Dedifferentiated amniotic fluid mesenchymal stem cell (primary cell): ENCODE data around the gene HRAS.

Experiments
- DNase-seq: peaks from one replicate; pipeline ENCODE4 v3.0.0-alpha.2; 2016; ENCODE audit errors: extremely low spot score

Gene HRAS

DNA sequence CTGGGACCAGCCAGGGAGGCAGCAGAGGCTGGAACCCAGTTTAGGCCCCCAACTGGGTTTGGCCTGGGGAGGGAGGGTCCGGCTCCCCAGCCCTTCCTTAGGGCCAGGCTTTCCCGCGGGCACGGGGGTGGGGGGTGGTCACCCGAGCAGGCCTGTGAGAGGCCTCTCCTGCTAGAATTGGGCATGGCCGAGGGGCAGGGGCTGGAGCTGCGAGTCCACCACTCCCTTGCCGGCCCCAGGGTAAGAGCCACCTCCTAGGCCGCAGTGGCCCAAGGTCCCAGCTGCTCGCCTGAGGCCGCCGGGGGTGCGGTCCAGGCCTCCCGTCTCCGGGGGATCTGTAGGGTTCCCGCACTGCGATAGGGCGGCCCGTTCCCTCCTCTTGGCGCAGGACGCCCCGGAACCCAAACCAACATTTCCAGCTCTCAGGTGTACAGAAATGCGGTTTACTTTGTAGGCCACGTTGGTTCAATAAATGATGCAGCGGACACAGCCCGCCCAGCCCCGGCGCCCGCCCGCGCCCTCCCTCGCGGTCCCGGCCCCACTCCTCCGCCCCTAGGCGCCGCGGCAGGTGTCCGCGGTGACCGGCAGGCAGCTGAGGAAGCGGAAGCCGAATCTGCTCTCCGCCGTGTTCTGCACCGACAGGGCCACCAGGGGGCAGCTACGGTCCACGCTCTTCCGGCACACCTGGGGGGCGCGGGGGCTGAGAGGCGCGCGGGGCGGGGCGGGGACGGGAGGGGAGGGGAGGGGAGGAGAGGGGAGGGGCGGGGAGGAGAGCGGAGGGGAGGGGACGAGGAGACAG, 19.3 kb upstream of the HRAS start:
- DNase-seq = no peak

DNA sequence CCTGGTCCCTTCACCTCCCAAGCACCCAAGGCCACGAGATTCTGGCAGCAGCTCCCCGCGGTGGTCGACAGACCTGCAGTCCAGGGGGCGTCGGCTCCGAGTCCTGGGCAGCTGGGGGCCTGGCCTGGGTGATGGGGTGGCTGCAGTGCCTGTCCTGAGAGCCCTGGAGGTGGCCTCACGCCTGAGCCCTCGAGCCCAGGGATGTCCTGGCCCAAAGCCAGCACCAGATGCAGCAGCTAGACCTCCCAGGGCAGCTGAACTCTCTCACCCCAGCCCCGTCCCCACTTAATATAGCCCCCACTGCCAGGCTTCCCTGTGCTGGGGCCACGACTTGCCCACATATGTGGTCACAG, 18.6 kb upstream of the HRAS start:
- DNase-seq = no peak

DNA sequence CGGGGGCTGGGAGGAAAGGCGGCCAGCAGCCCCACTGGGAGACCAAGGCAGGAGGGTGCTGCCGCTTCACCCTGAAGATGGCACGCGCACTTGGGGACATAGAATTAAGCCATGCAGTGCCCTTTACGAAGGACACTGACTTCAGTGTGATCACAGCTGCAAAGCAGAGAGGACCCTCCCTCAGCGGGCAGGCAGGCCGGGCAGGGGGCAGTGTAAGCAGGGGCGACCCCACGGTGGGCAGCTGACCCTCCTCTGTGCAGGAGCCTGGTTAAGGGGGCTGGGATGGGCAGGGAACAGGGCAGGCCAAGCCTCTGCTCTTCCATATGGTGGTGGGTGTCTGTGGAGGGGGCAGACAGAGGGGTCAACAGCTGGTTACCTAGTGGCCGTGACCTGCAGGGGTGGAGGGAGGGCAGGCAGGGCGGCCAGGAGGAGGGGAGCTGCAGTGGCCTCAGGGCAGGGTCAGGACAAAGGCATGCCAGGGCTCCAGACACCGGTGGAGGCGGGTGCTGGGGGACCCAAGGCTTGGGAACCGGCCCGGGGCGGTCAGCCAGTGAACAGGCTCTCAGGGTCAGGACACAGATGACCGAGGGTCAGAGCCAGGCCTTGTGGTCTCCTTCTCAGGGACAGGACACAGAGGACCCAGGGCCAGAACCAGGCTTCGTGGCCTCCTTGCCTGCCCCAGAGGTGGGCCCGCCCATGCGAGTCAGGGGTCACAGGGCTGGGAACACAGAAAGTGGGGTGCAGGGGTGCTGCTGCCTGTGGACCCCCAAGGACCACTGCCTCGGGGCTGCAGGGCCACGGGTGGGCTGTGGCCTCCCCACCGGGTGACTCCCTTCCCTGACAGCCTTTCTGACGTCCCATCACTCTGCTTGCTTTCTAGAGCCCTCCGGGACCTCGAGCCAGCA, 18.0 kb upstream of the HRAS start:
- no peak for DNase-seq

DNA sequence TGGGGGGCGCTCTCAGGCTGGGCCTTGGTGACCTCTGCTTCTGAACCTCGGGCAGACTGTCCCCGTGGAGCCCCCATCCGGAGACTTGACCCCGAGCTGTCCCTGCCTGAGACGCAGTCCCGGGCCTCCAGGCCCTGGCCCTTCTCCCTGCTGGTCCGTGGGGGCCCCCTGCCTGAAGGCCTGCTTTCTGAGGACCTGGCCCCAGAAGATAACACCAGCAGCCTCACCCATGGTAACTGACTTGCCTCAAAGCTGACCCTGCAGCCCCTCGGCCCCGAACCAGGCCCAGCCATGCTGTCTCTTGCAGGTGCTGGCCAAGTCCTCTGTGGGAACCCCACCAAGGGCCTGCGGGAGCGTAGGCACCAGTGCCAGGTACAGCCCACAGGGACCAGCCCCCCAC, 16.2 kb upstream of the HRAS start:
- DNase-seq = no peak

DNA sequence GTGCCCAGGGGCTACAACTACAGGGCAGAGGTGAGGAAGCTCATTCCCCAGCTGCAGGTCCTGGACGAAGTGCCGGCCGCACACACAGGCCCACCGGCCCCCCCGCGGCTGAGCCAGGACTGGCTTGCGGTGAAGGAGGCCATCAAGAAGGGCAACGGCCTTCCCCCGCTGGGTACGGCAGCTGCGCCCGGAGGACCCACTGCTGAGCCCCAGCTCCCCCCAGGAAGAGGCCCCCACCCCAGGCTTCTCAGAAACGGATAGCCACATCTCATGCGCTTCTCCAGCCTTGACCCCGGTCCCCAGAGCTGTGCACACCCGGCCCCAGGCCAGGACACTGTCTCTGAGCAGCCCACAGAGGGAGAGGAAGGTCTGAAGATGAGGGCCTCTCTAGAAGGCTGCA, 15.8 kb upstream of the HRAS start:
- no peak for DNase-seq

DNA sequence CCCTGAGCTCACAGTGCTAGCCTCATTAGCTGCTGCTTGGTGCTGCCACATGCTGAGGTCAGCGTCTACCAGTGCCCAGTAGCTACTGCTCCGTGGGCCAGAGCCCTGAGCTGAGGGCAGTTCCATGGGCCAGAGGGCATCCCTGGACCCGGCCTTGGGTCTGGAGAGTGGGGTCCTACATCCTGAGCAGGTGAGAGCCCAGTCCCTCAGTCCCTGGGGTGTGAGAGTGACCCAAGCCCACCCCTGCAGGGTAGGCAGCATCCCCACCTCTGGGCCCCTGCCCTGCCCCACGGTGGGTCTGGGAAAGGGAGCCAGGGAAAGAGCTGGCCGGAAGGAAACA, 15.3 kb upstream of the HRAS start:
- DNase-seq = no peak

DNA sequence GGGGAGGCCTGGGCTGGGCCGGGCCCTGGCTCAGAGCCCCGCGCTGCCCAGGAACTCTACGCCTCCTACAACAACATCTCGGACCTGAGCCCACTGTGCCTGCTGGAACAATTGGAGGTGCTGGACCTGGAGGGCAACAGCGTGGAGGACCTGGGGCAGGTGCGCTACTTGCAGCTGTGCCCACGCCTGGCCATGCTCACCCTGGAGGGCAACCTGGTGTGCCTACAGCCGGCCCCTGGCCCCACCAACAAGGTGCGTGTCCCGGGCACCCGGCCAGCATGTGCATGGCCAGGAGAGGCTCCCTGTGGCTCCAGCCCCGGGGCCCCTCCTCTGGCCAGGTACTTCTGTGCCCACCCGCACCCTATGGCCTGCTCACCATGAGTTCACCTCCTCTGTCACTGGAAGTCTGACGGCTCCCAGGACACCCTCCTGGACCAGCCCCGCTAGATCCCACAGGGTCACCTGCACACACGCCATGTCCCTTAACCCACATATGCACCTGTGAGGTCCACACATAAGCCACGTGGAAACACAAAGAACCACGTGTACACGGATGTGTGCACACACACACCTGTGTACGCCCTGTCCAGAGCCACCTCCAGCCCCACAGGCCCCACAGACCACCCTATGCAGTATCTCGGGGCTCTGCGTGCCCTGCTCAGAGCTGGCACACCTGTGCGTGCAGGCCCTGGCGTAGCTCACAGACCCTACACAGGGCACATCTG, 14.8 kb upstream of the HRAS start:
- no peak for DNase-seq

DNA sequence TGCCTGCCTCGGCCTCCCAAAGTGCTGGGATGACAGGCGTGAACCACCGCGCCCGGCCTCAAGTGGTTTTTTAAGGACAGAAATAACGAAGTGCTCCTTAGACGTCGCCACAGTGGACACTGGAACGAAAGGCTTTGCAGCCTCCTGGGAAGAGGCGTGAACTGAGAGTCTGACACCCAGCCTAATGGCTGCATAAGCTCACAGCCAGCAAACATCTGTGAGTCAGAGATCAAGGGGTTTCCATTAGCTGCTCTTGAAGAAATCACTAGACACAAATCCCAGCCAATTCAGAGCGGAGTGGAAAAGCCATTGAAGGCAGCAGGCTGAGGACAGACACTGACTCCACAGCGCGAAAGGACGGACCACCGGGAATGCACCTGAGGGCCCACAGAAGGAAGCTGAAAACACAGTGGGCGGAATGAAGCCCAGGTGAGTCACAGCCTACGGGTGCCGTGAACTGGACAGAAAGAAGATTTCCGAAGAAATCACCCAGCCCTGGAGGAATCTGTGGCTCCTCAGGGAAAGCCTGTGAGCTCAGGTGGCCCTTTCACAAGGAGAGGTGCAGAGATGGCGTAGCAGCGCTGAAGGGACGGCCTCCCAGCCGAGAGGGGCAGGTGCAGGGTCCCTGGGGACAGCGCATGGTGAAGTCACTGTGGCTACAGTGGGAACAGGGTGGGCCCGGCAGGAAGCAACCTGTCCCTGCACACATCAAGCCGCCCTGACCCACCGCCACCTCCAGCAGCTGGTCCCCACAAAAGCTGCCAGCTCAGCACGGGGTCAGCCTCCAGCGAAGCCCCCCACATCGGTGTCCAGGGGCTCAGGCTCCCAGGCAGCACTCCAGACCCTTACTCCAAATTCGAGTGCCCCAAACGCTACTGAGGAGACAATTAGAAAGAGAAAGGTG, 13.6 kb upstream of the HRAS start:
- no peak for DNase-seq

DNA sequence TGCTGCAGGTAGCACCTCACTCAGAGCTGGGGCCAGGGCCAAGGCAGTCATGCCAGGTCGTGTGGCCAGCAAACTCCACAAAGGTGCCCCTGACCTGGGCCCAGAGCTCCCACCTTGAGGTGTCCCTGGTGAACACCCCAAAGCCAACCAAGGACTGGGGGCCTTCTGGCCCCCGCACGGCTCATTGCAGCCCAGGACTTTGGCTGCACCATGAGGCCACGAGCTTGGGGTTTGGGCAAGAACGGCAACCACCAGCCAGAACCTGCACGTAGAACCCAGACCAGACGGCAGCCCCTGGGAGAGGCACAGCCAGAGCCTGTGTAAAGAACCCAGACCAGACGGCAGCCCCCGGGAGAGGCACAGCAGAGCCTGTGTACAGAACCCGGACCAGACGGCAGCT, 9.8 kb upstream of the HRAS start:
- no peak for DNase-seq

DNA sequence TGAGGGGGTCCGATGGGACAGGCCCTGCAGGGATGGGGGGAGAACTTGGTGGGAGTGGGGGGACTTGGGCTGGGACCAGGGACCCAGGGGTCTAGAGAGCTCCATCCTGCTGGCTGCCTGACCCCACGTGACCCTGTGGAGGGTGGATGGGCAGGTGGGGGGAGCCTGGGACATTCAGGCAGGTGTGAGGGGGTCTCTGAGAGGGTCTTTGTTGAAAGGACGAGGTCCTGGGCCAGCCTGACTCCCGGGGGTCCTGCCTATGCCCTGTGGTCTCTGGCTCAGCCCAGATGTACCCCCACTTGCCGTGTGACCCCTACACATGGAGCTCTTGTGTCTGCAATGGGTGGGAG, 9.4 kb upstream of the HRAS start:
- no peak for DNase-seq

DNA sequence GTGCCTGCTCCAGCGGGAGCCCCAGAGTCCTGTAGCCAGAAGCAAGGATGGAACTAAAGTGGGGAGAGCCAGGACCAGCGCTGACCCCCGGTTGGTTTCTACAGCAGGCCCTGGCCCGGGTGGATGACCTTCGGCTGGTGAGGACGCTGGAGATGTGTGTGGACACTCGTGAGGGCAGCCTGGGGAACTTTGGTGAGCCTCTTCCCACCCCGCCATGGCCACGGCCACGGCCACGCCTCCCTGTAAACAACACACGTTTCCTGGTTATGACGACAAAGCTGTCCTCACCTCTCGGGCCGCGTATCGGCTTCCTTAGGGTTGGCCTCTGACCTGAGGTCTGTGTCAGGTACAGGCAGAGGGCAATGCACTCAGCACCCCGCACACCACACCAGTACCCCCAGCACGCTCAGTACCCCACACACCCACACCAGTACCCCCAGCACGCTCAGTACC, 6.1 kb upstream of the HRAS start:
- no peak for DNase-seq

DNA sequence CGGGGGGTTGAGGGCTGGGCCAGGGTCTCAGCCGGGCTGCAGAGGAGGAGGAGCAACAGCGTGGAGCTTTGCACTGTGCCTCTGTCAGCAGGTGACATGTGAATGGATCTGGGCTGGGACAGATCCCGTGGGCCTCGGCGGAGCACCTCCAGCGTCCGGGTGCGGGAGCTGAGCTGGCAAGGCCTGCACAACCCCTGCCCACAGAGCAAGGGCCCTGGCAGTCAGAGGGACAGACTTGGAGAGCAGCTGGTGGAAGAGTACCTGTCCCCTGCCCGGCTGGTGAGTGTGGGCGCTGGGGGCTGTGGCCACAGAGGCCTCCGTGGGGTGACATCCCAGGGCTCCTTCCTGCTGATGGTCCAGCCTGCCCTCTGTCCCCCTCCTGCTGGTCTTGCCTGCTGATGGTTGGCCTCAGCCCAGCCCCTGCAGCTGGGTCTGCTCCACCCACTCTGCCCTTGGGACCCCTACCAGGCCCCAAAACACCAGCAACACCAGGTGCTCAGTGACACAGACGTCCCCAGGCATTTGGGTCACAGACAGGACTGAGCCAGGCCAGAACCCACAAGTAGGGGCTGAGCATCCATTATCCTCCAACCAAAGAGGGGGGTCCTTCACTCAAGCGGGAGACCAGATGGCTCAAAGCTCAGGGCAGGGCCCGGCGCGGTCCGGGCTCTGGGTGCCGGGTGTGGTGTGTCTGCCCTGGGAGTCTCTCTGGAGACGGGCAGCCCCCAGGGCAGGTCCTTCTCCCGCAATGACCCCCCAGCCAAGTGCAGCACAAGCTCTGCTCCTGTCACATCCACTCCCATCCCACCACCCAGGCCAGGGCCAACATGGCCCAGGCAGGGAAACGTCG, 5.4 kb upstream of the HRAS start:
- DNase-seq = no peak

DNA sequence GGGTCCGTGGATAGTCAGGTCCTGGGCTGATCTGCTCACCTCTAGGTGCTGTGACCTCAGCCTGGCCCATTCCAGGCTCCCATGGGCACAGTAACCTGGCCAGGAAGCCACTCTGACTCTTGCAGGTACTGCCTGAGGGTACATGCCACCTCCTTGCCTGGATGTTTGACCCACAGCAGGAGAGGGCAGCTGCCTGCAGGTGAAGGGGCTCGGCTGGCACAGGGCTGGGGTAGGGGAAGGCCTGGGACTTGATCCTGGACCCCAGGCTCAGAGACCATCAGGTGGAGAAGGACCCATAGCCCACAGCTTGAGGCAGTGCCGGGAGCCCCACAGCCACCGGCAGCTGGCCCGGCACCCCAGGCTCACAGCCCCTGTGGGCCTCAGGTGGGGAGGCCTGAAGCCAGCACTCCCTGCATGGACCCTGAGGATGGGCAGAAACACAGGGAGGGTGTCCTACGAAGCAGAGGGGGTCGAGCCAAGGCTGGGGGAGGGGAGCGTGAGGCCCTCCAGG, 4.7 kb upstream of the HRAS start:
- DNase-seq = no peak

DNA sequence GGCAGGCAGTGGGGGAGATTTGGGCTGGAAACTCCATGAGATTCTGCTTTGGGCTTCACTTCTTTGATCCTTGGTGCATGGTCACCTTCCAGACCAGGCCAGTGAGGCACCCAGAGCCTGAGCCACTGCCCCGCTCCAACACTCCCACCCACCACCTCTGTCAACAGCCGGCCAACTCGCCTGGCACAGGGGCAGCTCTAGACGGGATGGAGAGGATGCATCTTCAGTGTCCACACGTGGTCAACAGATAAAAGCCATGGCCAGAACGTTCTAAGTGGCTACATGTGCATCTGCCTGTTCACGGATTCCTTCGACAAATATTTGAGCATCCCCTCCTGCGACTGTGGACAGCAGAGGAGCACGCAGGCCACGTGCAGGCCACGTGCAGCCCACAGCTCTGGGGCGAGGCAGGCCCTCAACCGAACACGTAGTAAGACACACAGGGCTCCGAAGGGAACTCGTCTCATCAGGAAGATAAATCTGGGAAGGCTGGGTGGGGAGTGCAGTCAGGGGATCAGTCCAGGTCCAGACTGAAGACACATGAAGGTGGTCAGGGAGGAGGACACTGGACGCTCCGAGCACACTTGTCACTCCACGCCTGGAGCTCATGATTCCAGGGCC, 3.2 kb upstream of the HRAS start:
- no peak for DNase-seq

DNA sequence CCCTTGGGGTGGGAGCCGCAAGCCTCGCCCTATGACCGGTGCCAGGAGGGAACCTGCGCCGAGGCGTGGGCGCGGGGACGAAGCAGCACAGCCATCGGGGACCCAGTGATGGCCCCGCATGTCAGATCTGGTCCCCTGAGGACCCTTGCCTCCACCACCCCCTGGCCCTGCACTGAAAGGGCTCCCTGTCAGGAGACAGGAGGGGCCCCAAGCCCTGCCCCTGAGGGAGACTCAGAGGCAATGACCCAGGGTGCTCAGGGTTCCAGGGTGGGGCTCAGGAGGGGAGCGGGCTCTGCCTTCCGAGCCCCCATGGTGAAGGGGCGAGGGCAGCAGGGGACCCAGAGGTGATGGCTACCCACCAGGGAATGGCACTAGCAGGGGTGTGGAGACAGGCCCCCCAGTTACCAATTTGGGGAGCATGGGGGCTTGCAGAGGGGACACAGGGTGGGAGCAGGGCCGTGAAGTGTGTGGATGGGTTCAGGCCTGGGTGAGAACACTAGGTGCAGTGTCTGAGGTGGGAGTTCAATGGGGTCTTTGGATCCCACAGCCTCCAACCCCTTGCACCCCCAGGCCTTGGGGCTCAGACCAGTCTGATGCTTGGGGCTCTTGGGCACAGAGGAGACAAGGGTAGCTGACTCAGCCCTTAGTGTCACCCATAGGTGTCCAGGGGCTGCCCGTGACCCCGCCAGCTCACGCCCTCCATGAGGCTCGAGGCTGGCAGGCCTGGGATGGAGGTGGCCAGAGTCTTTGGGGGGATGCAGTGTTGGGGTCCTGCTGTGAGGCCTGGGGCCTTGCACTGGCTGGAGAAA, 2.5 kb upstream of the HRAS start:
- no peak for DNase-seq

DNA sequence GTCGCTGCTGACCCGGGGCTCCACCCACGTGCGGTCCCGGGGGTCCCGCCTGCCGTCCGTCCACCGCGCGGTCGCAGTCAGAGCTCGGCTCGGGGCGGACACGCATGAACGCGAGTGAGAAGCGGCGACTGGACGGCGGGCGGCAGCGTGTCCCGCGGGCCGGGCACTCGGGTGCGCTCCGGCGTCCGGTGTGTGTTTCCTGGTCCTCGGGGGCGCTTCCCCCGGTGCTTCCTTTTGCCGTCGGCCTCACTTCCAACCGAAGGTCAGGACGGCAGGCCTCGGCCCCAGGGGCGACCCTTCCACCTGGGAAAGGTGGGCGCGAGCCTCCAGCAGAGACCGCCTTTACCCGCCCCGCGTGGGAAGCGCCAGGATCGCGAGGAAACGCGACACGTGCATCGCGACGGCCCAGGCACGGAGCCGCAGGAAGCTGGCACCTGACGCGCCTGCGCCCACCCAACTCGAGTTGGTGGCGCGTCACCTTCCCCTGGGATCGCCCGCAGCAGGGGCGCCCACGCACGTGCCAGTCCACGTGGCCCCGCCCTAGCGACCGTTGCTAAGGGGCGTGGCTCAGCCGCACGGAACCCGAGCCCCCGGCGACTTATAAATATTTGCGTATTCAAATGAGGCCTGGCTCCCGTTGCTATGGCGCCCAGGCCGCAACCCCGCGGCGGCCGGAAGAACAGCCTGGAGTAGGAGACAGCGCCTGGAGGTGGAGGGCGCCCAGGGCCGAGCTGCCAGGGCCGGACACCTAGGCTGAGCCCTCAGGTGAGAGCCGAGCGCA, 1.7 kb upstream of the HRAS start, which contains the start of gene LRRC56:
Gene LRRC56 (plus strand): TSS at position 687 of the 781 bp plus-strand sequence. CDS start 3,158 bp downstream, outside the sequence.
- peak; percentile 43 for DNase-seq

DNA sequence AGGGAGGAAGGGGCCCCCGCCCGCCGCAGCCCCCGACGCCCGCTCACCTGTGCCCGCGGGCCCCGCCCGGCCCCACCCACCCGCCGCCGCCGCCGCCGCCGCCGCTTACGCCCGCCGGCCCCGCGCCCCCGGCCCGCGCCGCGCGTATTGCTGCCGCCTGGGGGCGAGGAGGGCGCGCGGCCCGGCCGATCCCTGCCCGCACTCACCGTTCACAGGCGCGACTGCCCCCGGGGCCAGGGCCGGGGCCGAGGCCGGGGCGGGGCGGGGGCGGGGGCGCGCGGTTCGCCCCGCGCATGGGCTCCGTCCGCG, 212 bp downstream of the HRAS start:
- no peak for DNase-seq
